ENCODE data around the gene NRP2. TPM values are rescaled to one million over a fixed set of nuclear protein-coding genes. Genes with fewer than 3 reads are reported as not detected.

The NRP2 gene
- total RNA-seq, 1 donor from 2014 or later, result 90.3 TPM

DNA sequence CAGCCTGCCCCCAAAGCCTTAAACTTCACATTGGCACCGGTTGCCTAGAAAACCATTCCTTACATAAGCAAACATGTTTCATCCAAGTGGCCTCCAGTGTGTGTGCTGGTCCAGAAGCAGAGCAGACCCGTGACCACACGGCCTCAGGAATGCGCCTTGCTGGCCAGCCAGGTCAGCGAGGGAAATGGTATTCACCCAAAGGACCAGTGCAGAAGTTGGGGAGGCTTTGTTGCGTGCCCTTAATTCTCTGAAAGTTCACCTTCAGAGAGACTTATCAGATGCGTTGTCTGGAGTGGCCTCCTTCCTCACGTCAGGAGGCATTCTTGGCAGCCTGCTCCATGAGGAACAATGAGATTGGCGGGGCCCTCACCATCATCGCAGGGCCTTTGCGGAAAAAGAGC, 25.9 kb downstream of the NRP2 start:
- no peaks in the 10 kb centered on the region for H3K9me3 Mint-ChIP-seq
- H3K36me3 Mint-ChIP-seq (ENCODE audit: low read depth), result peaks cover 12% of the 10 kb centered on the region
- H3K4me1 Mint-ChIP-seq, result peaks cover 53% of the 10 kb centered on the region
- DNase-seq (ENCODE audit: low read depth, low spot score), result no peak
- no peak overlapping the region for H3K27ac Mint-ChIP-seq (ENCODE audit: unreplicated experiment)
- no peaks in the 10 kb centered on the region for H3K27me3 Mint-ChIP-seq (ENCODE audit: low read depth)
- no peak overlapping the region for H3K4me3 Mint-ChIP-seq
- TF ChIP-seq, protein P1, sequence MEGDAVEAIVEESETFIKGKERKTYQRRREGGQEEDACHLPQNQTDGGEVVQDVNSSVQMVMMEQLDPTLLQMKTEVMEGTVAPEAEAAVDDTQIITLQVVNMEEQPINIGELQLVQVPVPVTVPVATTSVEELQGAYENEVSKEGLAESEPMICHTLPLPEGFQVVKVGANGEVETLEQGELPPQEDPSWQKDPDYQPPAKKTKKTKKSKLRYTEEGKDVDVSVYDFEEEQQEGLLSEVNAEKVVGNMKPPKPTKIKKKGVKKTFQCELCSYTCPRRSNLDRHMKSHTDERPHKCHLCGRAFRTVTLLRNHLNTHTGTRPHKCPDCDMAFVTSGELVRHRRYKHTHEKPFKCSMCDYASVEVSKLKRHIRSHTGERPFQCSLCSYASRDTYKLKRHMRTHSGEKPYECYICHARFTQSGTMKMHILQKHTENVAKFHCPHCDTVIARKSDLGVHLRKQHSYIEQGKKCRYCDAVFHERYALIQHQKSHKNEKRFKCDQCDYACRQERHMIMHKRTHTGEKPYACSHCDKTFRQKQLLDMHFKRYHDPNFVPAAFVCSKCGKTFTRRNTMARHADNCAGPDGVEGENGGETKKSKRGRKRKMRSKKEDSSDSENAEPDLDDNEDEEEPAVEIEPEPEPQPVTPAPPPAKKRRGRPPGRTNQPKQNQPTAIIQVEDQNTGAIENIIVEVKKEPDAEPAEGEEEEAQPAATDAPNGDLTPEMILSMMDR (conservative IDR thresholded peaks at IDR 0.05), result no peak

DNA sequence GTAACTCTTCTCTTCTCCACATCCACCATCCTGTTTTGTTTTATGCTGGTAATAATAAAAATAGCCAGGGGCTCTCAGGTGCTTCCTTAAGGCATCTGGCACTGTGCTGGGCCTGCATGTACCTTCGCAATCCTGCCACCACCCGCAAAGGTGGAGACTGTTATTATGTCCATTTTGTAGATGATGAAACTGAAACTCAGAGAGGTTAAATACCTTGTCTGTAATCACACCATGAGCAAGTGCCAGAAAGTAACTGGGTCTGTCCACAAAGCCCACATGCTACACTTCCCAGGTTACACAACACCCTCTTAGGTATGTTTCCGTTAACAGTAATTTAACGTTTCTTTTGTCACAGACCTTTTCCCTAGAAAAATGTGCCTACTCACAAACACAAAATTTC, 27.0 kb downstream of the NRP2 start:
- H3K4me3 Mint-ChIP-seq, result no peak overlapping the region
- no peaks in the 10 kb centered on the region for H3K27me3 Mint-ChIP-seq (ENCODE audit: low read depth)
- H3K9me3 Mint-ChIP-seq, result no peaks in the 10 kb centered on the region
- TF ChIP-seq, protein P1 (conservative IDR thresholded peaks at IDR 0.05), result no peak
- H3K4me1 Mint-ChIP-seq, result peaks cover 52% of the 10 kb centered on the region
- H3K36me3 Mint-ChIP-seq (ENCODE audit: low read depth), result peaks cover 9% of the 10 kb centered on the region
- no peak for DNase-seq (ENCODE audit: low read depth, low spot score)
- H3K27ac Mint-ChIP-seq (ENCODE audit: unreplicated experiment), result no peak overlapping the region

DNA sequence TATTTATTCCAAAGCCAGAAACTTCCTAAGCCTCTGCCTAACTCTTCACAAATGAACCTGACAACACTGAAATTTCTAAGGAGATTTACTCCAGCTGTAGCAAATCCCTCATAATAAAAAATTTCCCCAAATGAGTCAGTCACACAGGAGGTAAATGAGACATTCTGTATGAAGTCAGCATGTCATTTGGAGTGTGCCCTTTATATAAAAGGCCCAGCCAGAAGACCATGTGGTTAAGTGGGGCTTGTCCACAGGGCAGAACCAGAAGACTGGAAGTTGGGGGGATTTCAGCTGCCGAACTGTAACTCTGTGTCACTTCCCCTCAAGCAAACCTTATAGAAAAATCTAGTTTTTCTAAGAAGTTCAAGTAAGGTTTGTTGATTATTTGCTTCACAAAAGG, 30.2 kb downstream of the NRP2 start:
- DNase-seq (ENCODE audit: low read depth, low spot score), result no peak
- Mint-ChIP-seq H3K27ac (ENCODE audit: unreplicated experiment) (no peak overlapping the region), H3K36me3 (ENCODE audit: low read depth) (peaks cover 13% of the 10 kb centered on the region), H3K9me3 (no peaks in the 10 kb centered on the region), H3K27me3 (ENCODE audit: low read depth) (no peaks in the 10 kb centered on the region), H3K4me1 (peaks cover 56% of the 10 kb centered on the region), H3K4me3 (no peak overlapping the region)
- TF ChIP-seq, protein P1 (conservative IDR thresholded peaks at IDR 0.05), result no peak

DNA sequence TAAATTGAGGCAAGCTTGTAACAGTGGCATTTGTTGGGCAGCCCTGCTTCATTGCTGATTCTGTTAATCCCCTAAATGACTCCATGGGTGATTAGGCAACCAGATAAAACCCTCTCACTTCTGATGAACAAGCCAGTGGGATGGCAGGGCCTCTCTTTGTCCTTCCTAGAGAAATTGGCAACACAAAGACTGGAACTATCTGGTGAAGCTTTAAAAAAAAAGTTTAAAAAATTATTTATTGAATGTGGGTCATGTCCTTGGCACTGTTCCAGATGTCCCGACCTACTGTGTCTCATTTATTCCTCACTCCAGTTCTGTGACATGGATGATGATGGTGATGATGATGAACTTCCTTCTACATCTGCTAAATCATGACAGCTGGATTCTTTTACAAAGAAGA, 30.8 kb downstream of the NRP2 start:
- no peaks in the 10 kb centered on the region for H3K27me3 Mint-ChIP-seq (ENCODE audit: low read depth)
- H3K4me3 Mint-ChIP-seq, result no peak overlapping the region
- H3K4me1 Mint-ChIP-seq, result peaks cover 62% of the 10 kb centered on the region
- H3K9me3 Mint-ChIP-seq, result no peaks in the 10 kb centered on the region
- TF ChIP-seq, protein P1 (conservative IDR thresholded peaks at IDR 0.05), result no peak
- no peak overlapping the region for H3K27ac Mint-ChIP-seq (ENCODE audit: unreplicated experiment)
- peaks cover 18% of the 10 kb centered on the region for H3K36me3 Mint-ChIP-seq (ENCODE audit: low read depth)
- no peak for DNase-seq (ENCODE audit: low read depth, low spot score)

DNA sequence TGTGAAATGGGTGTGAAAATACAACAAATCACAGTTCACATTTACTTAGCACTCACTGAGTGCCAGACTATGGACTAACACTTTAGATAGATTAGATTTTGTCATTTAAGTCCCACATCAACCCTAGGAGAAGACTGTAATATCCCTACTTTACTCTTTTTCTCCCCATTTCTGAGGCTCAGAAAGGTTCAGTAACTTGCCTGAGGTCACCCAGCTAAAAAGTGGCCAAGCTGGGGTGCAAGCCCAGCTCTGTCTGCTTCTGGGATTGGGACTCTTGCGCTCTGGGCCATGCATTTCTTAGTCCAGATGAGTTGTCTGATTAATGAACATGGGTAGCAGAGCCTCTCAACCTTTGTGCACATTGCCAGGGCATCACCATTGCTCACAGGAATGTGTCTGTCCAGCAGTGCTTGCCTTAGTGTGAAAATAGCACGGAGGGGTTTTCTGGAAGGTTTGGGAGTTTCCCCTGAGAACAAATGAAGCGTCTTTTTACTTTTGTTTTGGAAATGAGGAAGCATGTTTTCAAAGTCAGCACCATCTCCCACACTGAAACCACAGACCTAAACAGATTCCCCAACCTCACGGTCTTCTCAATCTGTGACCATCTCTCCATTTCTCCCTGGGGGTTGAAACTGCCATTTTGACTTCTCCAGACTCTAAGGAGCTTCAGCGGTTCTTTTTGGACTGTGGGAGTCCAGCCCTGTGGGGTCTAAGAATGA, 31.9 kb downstream of the NRP2 start:
- Mint-ChIP-seq H3K4me3 (peak overlapping the region; percentile 16), H3K9me3 (no peaks in the 10 kb centered on the region), H3K27ac (ENCODE audit: unreplicated experiment) (no peak overlapping the region), H3K27me3 (ENCODE audit: low read depth) (no peaks in the 10 kb centered on the region), H3K4me1 (peaks cover 66% of the 10 kb centered on the region), H3K36me3 (ENCODE audit: low read depth) (peaks cover 19% of the 10 kb centered on the region)
- DNase-seq (ENCODE audit: low read depth, low spot score), result no peak
- TF ChIP-seq, protein P1 (conservative IDR thresholded peaks at IDR 0.05), result no peak

Measured in neural crest cell (in vitro differentiated cells).